Measurements from ENCODE around the gene DAP.

Gene DAP

GRCh38 chr5:10630126-10630525, 130.9 kb downstream of the DAP start:
- no peak for DNase-seq

GRCh38 chr5:10629682-10630081, 131.4 kb downstream of the DAP start:
- no peak for DNase-seq
